ENCODE measurements around the gene LTB4R2. TPM values are rescaled to one million over a fixed set of nuclear protein-coding genes. Genes with fewer than 3 reads are reported as not detected.

LTB4R2 gene
- total RNA-seq, 1 donor from 2014 or later, result 6.4 TPM

DNA sequence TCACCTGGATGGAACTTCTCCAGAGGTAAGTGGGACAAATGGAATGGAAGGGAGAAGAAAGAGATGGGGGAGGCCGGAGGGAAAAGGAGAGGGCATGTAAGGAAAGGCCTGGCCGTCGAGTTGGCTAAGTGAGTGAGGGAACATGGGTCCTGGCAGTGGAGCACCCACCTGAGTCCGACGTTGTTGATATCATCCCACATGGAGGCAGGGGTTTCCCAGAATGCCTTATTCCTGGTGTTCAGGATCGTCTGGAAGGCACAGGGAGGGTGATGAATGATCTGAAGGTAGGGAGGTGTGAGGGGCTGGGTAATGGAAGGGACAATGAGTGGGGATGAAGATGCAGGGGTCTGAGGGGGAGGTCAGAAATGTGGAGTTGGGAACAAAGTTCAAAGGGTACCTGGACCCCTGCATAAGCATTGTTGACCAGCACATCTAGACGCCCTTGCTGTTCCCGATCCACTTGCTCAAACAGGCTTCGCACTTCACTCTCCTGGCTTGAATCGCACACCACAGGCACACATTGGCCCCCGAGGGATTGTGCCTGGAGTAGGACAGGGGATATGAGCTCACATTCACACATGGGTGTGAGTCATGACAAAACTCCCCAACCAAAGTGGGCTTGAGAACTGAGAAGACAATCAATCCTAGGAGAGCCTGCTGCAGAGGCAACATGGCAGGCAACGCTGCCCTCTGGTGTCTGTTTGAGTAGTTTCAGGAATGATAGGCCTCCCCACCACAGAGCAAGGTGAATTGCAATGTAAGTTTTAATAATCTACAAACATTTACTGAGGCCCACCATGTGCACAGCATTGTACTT lies 13.4 kb upstream of the LTB4R2 start:
- Histone ChIP-seq H3K4me3 (no peak overlapping the region), H3K27me3 (no peaks in the 10 kb centered on the region), H3K9me3 (no peaks in the 10 kb centered on the region), H3K36me3 (peaks cover 41% of the 10 kb centered on the region), H3K27ac (peak overlapping the region; percentile 42), H3K4me1 (peaks cover 32% of the 10 kb centered on the region)
- TF ChIP-seq, protein P1, sequence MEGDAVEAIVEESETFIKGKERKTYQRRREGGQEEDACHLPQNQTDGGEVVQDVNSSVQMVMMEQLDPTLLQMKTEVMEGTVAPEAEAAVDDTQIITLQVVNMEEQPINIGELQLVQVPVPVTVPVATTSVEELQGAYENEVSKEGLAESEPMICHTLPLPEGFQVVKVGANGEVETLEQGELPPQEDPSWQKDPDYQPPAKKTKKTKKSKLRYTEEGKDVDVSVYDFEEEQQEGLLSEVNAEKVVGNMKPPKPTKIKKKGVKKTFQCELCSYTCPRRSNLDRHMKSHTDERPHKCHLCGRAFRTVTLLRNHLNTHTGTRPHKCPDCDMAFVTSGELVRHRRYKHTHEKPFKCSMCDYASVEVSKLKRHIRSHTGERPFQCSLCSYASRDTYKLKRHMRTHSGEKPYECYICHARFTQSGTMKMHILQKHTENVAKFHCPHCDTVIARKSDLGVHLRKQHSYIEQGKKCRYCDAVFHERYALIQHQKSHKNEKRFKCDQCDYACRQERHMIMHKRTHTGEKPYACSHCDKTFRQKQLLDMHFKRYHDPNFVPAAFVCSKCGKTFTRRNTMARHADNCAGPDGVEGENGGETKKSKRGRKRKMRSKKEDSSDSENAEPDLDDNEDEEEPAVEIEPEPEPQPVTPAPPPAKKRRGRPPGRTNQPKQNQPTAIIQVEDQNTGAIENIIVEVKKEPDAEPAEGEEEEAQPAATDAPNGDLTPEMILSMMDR (IDR thresholded peaks at IDR 0.05), result peak; percentile 72
- intact Hi-C loops (cut with DNase I), result no loop called here
- DNase-seq (no peak), ATAC-seq (peak; percentile 77)

DNA sequence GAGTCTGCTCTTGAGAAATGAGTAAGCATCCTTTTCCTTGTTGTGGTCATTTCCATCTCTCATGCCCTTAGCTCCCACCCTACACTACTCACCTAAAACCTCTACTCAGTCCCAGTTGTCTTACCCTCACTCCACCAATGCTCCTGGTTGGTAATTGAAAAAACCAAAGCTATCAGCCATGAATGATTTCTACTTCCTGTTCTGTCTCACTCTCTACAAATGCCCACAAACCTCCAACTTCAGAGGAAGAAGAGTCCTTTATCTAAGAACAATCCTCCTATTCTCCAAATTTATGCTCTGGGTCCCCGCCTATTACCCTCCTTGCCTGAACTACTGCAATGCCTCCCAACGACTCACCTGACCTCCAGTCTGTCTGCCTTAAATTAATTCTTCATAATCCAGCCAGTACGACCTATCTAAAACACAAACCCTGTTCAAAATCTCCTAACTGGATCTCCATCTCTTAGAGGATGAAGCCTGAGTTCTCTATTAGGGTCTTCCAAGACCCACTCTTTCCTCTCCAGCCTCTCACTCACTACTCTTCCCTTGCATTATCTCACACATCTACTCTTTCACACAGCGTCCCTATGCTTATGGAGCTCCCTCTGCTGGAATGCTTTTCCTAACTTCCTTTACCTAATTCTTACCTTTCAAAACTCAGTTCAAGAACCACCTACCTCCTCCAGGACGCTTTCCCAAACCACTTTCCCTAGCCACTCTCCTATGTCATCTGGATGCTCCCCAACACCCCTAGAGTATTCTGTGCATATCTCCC lies 12.6 kb upstream of the LTB4R2 start:
- Histone ChIP-seq H3K4me1 (peaks cover 32% of the 10 kb centered on the region), H3K27me3 (no peaks in the 10 kb centered on the region), H3K27ac (peak overlapping the region; percentile 42), H3K4me3 (no peak overlapping the region), H3K36me3 (peaks cover 40% of the 10 kb centered on the region), H3K9me3 (no peaks in the 10 kb centered on the region)
- TF ChIP-seq, protein P1 (IDR thresholded peaks at IDR 0.05), result peak; percentile 27
- intact Hi-C loops (cut with DNase I), result no loop called here
- peak; percentile 28 for ATAC-seq
- DNase-seq, result no peak

DNA sequence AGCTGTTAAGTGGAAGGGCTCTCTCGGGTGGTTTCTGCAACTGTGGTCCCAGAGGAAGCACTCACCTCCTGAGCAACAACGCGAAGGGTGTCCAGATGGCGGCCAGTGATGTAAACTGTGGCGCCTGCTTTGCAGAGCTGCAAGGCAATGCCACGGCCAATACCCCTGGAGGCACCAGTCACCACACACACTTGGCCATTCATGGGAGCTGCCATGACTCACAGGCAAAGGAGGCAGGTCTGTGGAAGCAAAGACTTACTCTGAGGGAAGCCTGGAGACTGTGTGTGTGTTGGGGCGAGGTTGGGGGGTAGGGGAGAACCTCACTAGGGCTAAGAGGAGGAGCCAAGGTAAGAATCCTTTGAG lies 11.1 kb upstream of the LTB4R2 start:
- TF ChIP-seq, protein P1 (IDR thresholded peaks at IDR 0.05), result no peak
- Histone ChIP-seq H3K27me3 (no peaks in the 10 kb centered on the region), H3K4me3 (peak overlapping the region; percentile 73), H3K27ac (peak overlapping the region; percentile 89), H3K9me3 (no peaks in the 10 kb centered on the region), H3K36me3 (peaks cover 41% of the 10 kb centered on the region), H3K4me1 (peaks cover 32% of the 10 kb centered on the region)
- no peak for DNase-seq
- ATAC-seq, result peak; percentile 3
- intact Hi-C loops (cut with DNase I), result no loop called here

DNA sequence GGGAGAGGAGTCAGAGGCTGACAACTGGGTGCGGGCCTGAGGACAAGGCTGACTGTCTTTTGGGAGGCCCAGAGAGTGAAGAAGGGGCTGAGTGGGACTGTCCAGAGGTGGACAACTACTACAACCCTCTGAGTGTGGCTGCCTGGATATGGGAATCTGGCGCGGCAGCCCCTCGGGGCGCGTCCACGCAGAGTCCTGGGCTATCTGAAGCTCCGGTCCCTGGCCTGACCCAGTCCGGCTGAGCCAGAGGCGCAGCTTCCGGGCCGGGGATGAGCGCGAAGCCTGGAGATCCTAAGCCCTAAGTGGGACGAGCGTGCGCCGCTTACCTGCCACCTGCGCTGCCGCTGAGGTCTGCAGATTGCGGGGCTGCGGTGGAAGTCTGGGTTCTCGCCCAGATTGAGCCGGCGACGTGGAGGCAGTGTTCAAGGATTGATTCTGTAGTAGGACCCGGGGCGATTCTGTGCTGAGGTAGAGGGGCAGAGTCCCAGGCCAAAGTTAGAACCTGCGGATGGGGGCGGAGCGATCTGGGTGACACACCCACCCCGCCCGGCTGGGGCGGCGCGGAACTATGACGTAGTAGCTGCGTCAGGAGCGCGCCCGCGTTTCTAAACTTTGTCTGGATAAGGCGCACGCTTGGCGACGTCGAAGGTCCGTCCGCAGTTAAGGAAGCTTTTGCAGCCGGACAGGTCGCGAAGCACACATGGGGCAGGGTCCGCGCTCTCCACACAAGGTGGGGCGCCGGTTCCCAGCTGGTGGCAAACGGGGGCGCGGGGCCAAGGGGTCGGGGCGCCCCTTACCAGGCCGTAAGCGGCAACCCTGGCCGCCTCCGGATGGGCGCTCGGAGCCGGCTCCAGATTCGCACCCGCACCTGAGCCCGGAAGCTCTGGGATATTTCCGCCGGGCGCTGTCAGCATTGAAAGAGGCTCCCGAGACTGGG lies 10.4 kb upstream of the LTB4R2 start, which contains the start of the genes DHRS1 and NOP9:
DHRS1 (minus strand) TSS at position 526 of the 937 bp plus-strand sequence. CDS start 674 bp downstream, outside the sequence.
NOP9 (plus strand) TSS at position 596 of the 937 bp plus-strand sequence; CDS start at position 701, 105 bp downstream.
- intact Hi-C loops (cut with DNase I), result no loop called here
- H3K4me1 ChIP-seq, result peaks cover 32% of the 10 kb centered on the region
- peak; percentile 94 for ATAC-seq

More for the DNA sequence above, 10.4 kb upstream of the LTB4R2 start, which contains the start of the genes DHRS1 and NOP9:
- Histone ChIP-seq H3K27ac (peak within 1 kb of the TSS; percentile 89), H3K9me3 (no peaks in the 10 kb centered on the region), H3K27me3 (no peaks in the 10 kb centered on the region), H3K4me3 (peak within 1 kb of the TSS; percentile 73), H3K36me3 (peaks cover 46% of the 10 kb centered on the region)
- peak; percentile 95 for DNase-seq
- TF ChIP-seq, protein P1 (IDR thresholded peaks at IDR 0.05), result no peak

Data from upper lobe of right lung (tissue), 1 donor.